ENCODE results near the gene DGKG.

DNA sequence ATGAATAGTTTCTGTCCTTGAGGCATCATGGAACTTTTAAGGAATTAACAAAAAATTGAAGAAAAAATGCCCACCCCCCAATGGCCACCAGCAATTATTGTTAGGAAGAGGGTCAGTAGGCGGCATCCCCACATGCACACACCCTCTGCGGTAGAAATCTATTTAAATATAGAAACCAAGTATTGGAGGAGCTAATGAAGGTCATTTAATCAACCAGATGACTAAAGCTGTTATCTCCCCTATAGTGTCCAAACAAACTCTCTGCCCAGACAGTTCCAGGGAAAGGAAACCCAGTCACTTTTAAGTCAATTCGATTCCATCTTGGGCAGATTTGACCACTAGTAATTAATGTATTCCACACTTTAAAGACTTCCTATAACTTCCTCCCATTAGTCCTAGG lies 47.1 kb downstream of the DGKG start:
- TF ChIP-seq, protein P1, sequence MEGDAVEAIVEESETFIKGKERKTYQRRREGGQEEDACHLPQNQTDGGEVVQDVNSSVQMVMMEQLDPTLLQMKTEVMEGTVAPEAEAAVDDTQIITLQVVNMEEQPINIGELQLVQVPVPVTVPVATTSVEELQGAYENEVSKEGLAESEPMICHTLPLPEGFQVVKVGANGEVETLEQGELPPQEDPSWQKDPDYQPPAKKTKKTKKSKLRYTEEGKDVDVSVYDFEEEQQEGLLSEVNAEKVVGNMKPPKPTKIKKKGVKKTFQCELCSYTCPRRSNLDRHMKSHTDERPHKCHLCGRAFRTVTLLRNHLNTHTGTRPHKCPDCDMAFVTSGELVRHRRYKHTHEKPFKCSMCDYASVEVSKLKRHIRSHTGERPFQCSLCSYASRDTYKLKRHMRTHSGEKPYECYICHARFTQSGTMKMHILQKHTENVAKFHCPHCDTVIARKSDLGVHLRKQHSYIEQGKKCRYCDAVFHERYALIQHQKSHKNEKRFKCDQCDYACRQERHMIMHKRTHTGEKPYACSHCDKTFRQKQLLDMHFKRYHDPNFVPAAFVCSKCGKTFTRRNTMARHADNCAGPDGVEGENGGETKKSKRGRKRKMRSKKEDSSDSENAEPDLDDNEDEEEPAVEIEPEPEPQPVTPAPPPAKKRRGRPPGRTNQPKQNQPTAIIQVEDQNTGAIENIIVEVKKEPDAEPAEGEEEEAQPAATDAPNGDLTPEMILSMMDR (optimal IDR thresholded peaks at IDR 0.05 in 1 of 3, IDR thresholded peaks at IDR 0.05 in 1 of 3, conservative IDR thresholded peaks at IDR 0.05 in 1 of 3; ENCODE audit: extremely low read depth in 1 of 3, insufficient read depth in 2 of 3, low read length in 3 of 3), result no peak
- no peak for TF ChIP-seq EZH2 (IDR thresholded peaks at IDR 0.05; ENCODE audit: low read length)

Data from keratinocyte (primary cell).